HCT116 (cell line): ENCODE measurements around the gene ALDH3B1. TPM values are rescaled to one million over a fixed set of nuclear protein-coding genes. Genes with fewer than 3 reads are reported as not detected.

Source experiments
- ATAC-seq: fragments of 200-7000 bp; cut with Tn5 transposase; 2 replicates; pipeline ENCODE4 v1.9.1; 2020; ENCODE audit warnings: mild to moderate bottlenecking, moderate library complexity
- BruUV-seq: library from RNA; stranded (reverse); fragments of 400-500 nt; replicated peaks from 2 replicates; lab custom pipeline; 2021; lab: Mats Ljungman, UMichigan
- CTCF ChIA-PET: fragments of 300-600 bp; sonication (Branson Sonifier 250); formaldehyde crosslinking; loops from one replicate; lab custom pipeline; 2021; ENCODE audit warnings: antibody characterized with exemption; lab: Charles Lee
- POLR2A ChIA-PET: fragments of 300-600, 350-600 bp; sonication (Branson Sonifier 250); formaldehyde crosslinking; loops from one replicate; lab custom pipeline; 2021; ENCODE audit warnings: antibody characterized with exemption; lab: Charles Lee
- RAD21 ChIA-PET, 2 experiments: fragments of 300-600 bp; sonication (Branson Sonifier 250); formaldehyde crosslinking; loops; one replicate each; lab custom pipeline; 2023; ENCODE audit warnings: low total read pairs in 2 of 2; ENCODE audit not compliant: uncharacterized antibody in 2 of 2, unreplicated experiment in 2 of 2, low non-redundant PET in 1 of 2; lab: Charles Lee
- DNase-seq: peaks from one replicate; pipeline ENCODE4 v3.0.0-alpha.2; 2010; ENCODE audit warnings: low read depth, low spot score
- H2AFZ ChIP-seq: fragments of 200-600 bp; shearing (Covaris generic), sonication (generic); 2 replicates; pipeline ENCODE4 v1.6.1; 2017; ENCODE audit warnings: low read depth, mixed run types, mixed read lengths, antibody characterized with exemption, low read length; ENCODE audit not compliant: poor library complexity, severe bottlenecking
- H3K27ac ChIP-seq: 2 replicates; pipeline ENCODE4 v1.5.1; 2012; ENCODE audit warnings: low read depth, low read length
- H3K27me3 ChIP-seq: fragments of 200-600 bp; sonication (generic); 2 replicates; pipeline ENCODE4 v1.6.1; 2016; ENCODE audit warnings: mixed run types, low read length, mixed read lengths; ENCODE audit not compliant: insufficient read depth
- H3K36me3 ChIP-seq, 2 experiments: fragments of 200-500 bp in 1 of 2; fragments of 200-600 bp in 1 of 2; sonication (Bioruptor generic) in 1 of 2; sonication (generic) in 1 of 2; 2 replicates each; pipeline versions ENCODE4 v1.5.1 to v1.6.1; 2014 to 2016; ENCODE audit warnings: low read length in 2 of 2, inconsistent platforms in 1 of 2, mixed read lengths in 1 of 2, mixed run types in 1 of 2; ENCODE audit not compliant: insufficient read depth in 2 of 2, control insufficient read depth in 1 of 2
- H3K4me1 ChIP-seq, 2 experiments: fragments of 200-600 bp in 1 of 2; sonication (generic) in 1 of 2; 2 replicates each; pipeline versions ENCODE4 v1.5.1 to v1.6.1; 2012 to 2017; ENCODE audit warnings: low read length in 2 of 2, inconsistent platforms in 1 of 2, mild to moderate bottlenecking in 1 of 2, mixed read lengths in 1 of 2, mixed run types in 1 of 2, moderate library complexity in 1 of 2; ENCODE audit not compliant: insufficient read depth in 2 of 2, control insufficient read depth in 1 of 2
- H3K4me2 ChIP-seq: fragments of 200-600 bp; sonication (generic); 2 replicates; pipeline ENCODE4 v1.6.1; 2017; ENCODE audit warnings: mixed run types, low read length, mixed read lengths
- H3K4me3 ChIP-seq, 2 experiments: fragments of 200-600 bp in 1 of 2; sonication (generic) in 1 of 2; replicated peaks in 1 of 2; 2 replicates each; pipeline ENCODE4 v1.5.1; 2011 to 2016; ENCODE audit warnings: low read length in 2 of 2, control low read depth in 1 of 2, low read depth in 1 of 2, mild to moderate bottlenecking in 1 of 2, mixed read lengths in 1 of 2, mixed run types in 1 of 2
- H3K79me2 ChIP-seq: fragments of 200-600 bp; sonication (generic); 2 replicates; pipeline ENCODE4 v1.6.1; 2017; ENCODE audit warnings: mild to moderate bottlenecking, mixed run types, low read length, moderate library complexity, mixed read lengths; ENCODE audit not compliant: insufficient read depth
- H3K9ac ChIP-seq: fragments of 200-600 bp; sonication (generic); 2 replicates; pipeline ENCODE4 v1.6.1; 2016; ENCODE audit warnings: low read length, mixed read lengths
- H3K9me2 ChIP-seq: fragments of 200-600 bp; sonication (generic), shearing (Covaris generic); 2 replicates; pipeline ENCODE4 v1.6.1; 2017; ENCODE audit warnings: mixed run types, mild to moderate bottlenecking, moderate library complexity; ENCODE audit not compliant: insufficient read depth
- H3K9me3 ChIP-seq, 2 experiments: fragments of 200-500 bp in 1 of 2; fragments of 200-600 bp in 1 of 2; sonication (Bioruptor generic) in 1 of 2; sonication (generic) in 1 of 2; 2 replicates each; pipeline ENCODE4 v1.6.1; 2014 to 2017; ENCODE audit warnings: low read length in 2 of 2, mixed read lengths in 2 of 2, inconsistent platforms in 1 of 2, low read depth in 1 of 2, mild to moderate bottlenecking in 1 of 2, mixed run types in 1 of 2, moderate library complexity in 1 of 2; ENCODE audit not compliant: control insufficient read depth in 1 of 2, insufficient read depth in 1 of 2
- H4K20me1 ChIP-seq: fragments of 200-600 bp; sonication (generic), shearing (Covaris generic); 2 replicates; pipeline ENCODE4 v1.6.1; 2017; ENCODE audit warnings: mixed run types, mild to moderate bottlenecking, moderate library complexity; ENCODE audit not compliant: insufficient read depth
- CBX3 ChIP-seq: IDR thresholded peaks from 2 replicates; pipeline ENCODE4 v1.6.1; 2012; ENCODE audit warnings: low read depth
- EGR1 ChIP-seq: IDR thresholded peaks from 2 replicates; pipeline ENCODE4 v1.6.1; 2012; ENCODE audit warnings: low read depth
- FOSL1 ChIP-seq: IDR thresholded peaks from 2 replicates; pipeline ENCODE4 v1.6.1; 2012; ENCODE audit warnings: low read depth
- MAX ChIP-seq: IDR thresholded peaks from 2 replicates; pipeline ENCODE4 v1.6.1; 2012
- POLR2A ChIP-seq: IDR thresholded peaks from 2 replicates; pipeline ENCODE4 v1.7.0; 2011; ENCODE audit warnings: borderline replicate concordance; ENCODE audit not compliant: insufficient read depth, insufficient read length; ENCODE audit errors: extremely low read depth
- REST ChIP-seq: IDR thresholded peaks from 2 replicates; pipeline ENCODE4 v1.6.1; 2012; ENCODE audit warnings: low read depth
- SRF ChIP-seq: IDR thresholded peaks from 2 replicates; pipeline ENCODE4 v1.6.1; 2012; ENCODE audit warnings: low read depth
- ZFX ChIP-seq: fragments of 450-650 bp; IDR thresholded peaks from 2 replicates; pipeline ENCODE4 v1.6.1; 2017
- intact Hi-C: fragments of 100-400 bp; cut with micrococcal nuclease; formaldehyde crosslinking; loops from 2 replicates; pipeline ENCODE4 v1.10.0; 2022
- total RNA-seq: library from RNA; stranded (reverse); gene quantifications from one replicate; pipeline ENCODE4 v1.2.1, GENCODE V29; 2021; ENCODE audit not compliant: unreplicated experiment
- TF ChIP-seq, protein P1 (sequence below), 3 experiments: fragments of 200-600 bp in 1 of 3; sonication (generic) in 1 of 3; IDR thresholded peaks in 2 of 3; conservative IDR thresholded peaks in 1 of 3; 2 replicates each; pipeline ENCODE4 v1.5.1; 2012 to 2017; ENCODE audit warnings: low read depth in 2 of 3, low read length in 2 of 3, antibody characterized with exemption in 1 of 3, borderline replicate concordance in 1 of 3, control low read depth in 1 of 3, mild to moderate bottlenecking in 1 of 3, mixed read lengths in 1 of 3, mixed run types in 1 of 3, moderate library complexity in 1 of 3; ENCODE audit not compliant: insufficient read depth in 1 of 3

Gene ALDH3B1
- total RNA-seq, 1 experiment from 2014 or later, result 25.5 TPM

DNA sequence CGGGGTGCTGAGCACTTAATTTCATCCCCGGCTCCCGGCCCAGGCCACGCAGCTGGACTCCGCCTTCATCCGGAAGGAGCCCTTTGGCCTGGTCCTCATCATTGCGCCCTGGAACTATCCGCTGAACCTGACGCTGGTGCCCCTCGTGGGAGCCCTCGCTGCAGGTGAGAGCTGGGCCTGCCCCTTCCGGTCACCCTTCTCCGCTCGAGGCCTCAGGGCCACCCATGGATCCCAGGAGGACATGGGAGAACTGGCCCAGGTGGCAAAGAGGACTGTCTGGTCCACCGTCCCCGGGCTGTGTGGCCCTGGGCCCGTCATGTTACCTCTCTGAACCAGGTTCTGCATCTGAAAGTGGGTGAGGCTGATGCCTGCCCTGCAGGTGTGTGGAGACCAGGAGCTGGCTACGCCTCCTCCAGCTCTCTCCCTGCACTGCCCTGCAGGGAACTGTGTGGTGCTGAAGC is 8.6 kb downstream of the ALDH3B1 start:
- Histone ChIP-seq H3K4me1 (peaks cover 56 to 68% of the 10 kb centered on the region in 2 experiments), H3K4me3 (no peak overlapping the region), H3K9ac (no peak overlapping the region), H4K20me1 (no peaks in the 10 kb centered on the region), H3K9me3 (no peaks in the 10 kb centered on the region), H3K27me3 (no peaks in the 10 kb centered on the region), H3K9me2 (no peaks in the 10 kb centered on the region), H2AFZ (no peak overlapping the region), H3K4me2 (no peak overlapping the region), H3K27ac (no peak overlapping the region)
- ChIA-PET CTCF (no interaction called here), RAD21 (no interaction called here)
- intact Hi-C loops, result no loop called here
- no peak for DNase-seq
- no peak for ATAC-seq
- TF ChIP-seq EGR1, result no peak
- TF ChIP-seq ZFX, result no peak
- TF ChIP-seq POLR2A, result no peak
- no peak for TF ChIP-seq MAX
- no peak for TF ChIP-seq FOSL1
- no peak for TF ChIP-seq REST
- no peak for TF ChIP-seq SRF
- TF ChIP-seq CBX3, result no peak
- TF ChIP-seq, protein P1, sequence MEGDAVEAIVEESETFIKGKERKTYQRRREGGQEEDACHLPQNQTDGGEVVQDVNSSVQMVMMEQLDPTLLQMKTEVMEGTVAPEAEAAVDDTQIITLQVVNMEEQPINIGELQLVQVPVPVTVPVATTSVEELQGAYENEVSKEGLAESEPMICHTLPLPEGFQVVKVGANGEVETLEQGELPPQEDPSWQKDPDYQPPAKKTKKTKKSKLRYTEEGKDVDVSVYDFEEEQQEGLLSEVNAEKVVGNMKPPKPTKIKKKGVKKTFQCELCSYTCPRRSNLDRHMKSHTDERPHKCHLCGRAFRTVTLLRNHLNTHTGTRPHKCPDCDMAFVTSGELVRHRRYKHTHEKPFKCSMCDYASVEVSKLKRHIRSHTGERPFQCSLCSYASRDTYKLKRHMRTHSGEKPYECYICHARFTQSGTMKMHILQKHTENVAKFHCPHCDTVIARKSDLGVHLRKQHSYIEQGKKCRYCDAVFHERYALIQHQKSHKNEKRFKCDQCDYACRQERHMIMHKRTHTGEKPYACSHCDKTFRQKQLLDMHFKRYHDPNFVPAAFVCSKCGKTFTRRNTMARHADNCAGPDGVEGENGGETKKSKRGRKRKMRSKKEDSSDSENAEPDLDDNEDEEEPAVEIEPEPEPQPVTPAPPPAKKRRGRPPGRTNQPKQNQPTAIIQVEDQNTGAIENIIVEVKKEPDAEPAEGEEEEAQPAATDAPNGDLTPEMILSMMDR (IDR thresholded peaks at IDR 0.05 in 2 of 3, conservative IDR thresholded peaks at IDR 0.05 in 1 of 3; ENCODE audit: borderline replicate concordance in 1 of 3, insufficient read depth in 1 of 3, low read depth in 2 of 3, low read length in 2 of 3), result no peak
- TF ChIP-seq, all 23 proteins: peak for 0
- POLR2A ChIA-PET, result no interaction called here
- Histone ChIP-seq H3K79me2 (peaks cover 3% of the 10 kb centered on the region; the same call in 1 of the 2 replicates), H3K36me3 (no peaks in the 10 kb centered on the region)
- no TSS peak for BruUV-seq
